ENCODE measurements around the gene PKN3. TPM values are rescaled to one million over a fixed set of nuclear protein-coding genes. Genes with fewer than 3 reads are reported as not detected.

PKN3 gene
- polyA plus RNA-seq, 1 donor, result 8.6 TPM

DNA sequence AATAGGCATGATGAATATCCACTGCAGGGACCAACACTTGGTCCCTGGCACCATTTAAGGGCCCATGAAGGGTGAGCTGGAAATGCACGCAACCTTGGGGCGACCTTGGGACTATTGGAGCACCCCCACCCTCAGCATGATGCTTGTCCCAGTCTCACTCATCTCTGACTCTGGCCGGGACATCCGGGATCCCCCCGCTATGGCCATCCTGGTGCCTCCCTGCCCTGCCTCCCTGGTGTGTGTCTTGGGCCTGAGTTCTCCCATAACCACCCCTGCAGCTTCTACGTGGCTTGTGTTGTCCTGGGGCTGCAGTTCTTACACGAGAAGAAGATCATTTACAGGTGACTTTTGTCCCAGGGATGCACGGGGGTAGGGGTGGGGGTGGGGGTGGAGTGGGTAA lies 15.7 kb downstream of the PKN3 start:
- DNase-seq, result no peak

GRCh38 chr9:128718475-128718874 lies 16.2 kb downstream of the PKN3 start:
- DNase-seq, result no peak

DNA sequence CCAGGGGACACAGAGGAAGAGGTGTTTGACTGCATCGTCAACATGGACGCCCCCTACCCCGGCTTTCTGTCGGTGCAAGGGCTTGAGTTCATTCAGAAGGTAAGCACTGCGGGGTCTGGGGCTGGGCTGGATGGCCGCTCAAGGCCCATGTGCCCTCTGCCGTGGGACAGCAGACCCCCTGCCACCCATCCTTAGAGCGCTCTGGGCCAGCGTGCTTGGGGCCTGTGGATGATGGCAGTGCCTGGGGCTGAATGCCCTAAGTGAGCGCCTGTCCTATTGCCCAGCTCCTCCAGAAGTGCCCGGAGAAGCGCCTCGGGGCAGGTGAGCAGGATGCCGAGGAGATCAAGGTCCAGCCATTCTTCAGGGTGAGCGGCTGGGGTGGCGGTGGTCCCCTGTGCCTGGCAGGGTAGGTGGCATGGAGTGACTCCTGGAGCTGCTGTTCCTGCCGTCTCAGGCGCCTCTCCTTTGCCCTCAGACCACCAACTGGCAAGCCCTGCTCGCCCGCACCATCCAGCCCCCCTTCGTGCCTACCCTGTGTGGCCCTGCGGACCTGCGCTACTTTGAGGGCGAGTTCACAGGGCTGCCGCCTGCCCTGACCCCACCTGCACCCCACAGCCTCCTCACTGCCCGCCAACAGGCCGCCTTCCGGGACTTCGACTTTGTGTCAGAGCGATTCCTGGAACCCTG lies 17.8 kb downstream of the PKN3 start:
- DNase-seq, result no peak

DNA sequence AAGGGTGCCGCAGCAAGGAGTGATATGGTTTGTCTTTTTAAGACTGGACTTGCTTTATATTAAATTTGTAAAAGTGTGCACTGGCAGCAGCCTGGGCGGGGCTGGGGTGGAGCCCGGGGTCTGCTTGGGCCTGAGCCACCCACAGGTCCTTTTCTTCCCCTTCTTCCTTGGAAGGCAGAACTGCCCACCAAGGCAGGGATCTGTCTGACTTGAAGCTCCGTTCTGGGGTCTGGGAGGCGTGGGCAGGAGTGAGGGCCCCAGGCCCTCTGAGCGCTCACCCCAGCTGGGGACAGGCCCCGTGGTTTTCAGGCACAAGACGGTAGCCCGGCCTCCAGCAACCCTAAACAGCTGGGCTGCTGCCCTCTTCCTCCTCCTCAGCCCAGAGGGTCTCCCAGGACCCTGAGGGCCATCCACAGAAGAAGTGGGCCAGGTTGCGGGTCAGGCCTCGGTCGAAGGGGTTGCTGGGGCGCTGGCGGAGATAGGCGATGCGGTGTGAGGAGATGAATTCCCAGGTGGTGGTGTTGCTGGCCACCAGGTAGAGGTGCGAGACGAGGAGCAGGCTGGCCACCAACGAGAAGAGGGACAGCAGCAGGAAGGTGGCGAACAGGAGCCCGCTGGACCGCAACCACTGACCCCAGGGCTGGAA lies 18.7 kb downstream of the PKN3 start:
- no peak for DNase-seq

DNA sequence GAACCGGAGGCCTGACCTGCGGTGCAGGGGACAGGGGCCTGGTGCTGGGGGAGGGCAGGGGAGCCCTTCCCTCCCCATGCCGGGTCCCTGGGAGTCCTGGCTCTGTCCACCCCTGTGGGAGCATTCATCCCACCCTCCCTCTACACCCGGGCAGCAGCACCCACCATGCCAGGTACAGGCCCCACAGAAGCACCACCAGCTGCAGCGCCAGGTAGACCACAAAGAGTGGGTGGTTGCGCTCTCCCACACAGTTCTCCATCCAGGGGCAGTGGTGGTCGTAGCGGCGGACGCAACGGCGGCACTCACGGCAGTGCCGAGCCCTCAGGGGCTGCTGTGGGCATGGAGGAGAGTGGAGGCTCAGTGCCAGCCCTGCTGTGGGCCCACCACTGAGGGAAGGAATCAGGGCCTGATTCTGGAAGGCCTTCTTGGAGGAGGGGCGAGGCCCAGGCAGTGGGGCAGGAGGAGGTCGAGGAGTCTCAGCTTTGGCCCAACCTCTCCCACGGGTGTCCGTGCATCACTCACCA lies 19.2 kb downstream of the PKN3 start:
- DNase-seq, result no peak

- no peak for DNase-seq
Measured at GRCh38 chr9:128722380-128723351, 20.4 kb downstream of the PKN3 start.

GRCh38 chr9:128723352-128723865 lies 21.1 kb downstream of the PKN3 start:
- DNase-seq, result no peak

DNA sequence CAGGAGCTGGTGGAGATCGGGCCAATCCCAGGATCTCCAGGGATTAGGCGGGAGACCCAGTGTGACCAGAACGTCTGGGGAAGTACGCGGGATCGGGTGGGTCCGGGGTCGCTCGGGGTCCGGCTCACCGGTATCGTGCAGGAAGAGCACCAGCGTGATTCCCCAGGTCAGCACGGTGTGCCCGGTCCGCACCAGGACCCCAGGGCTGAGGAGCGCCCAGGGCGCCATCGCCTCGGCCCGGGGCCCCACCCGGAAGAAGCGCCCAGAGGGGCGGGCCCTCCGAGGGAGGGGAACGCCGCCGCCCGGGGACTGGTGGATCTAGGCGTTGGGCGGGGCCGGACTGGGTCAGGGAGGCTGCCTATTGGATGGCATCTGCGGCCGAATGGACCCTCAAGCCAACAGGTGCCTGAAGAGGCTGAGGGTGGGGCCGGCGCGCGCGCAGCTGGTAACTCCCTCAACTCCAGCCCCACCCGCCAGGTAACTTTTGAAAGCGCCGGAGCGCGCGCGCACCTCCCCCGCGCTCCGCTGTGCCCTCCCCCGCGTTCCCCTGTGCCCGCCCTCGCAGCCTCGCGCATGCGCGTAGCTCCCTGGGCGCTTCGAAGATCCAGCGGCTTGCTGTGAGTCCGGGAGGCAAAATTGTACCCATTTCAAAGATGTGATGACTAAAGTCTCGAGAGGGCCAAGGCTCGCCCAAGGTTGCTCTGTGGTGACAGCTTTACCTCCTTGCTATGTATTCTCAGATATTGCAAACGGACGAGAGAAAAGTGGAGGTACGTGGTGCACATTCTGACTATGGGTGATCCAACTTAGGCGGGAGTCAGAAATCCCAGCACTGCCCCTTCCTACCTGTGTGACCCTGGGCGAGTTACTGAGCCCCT lies 21.8 kb downstream of the PKN3 start, which contains the start of gene ZDHHC12:
ZDHHC12 (minus strand) TSS at position 262 of the 878 bp plus-strand sequence; CDS start at position 228, 34 bp downstream.
- DNase-seq, result peak; percentile 78

GRCh38 chr9:128724744-128725211 lies 22.5 kb downstream of the PKN3 start:
- no peak for DNase-seq

- no peak for DNase-seq
Measured at GRCh38 chr9:128727640-128728248, 25.4 kb downstream of the PKN3 start.

- DNase-seq, result no peak
Measured at GRCh38 chr9:128728298-128728697, 26.0 kb downstream of the PKN3 start.

- DNase-seq, result no peak
Measured at GRCh38 chr9:128729302-128729701, 27.0 kb downstream of the PKN3 start.

DNA sequence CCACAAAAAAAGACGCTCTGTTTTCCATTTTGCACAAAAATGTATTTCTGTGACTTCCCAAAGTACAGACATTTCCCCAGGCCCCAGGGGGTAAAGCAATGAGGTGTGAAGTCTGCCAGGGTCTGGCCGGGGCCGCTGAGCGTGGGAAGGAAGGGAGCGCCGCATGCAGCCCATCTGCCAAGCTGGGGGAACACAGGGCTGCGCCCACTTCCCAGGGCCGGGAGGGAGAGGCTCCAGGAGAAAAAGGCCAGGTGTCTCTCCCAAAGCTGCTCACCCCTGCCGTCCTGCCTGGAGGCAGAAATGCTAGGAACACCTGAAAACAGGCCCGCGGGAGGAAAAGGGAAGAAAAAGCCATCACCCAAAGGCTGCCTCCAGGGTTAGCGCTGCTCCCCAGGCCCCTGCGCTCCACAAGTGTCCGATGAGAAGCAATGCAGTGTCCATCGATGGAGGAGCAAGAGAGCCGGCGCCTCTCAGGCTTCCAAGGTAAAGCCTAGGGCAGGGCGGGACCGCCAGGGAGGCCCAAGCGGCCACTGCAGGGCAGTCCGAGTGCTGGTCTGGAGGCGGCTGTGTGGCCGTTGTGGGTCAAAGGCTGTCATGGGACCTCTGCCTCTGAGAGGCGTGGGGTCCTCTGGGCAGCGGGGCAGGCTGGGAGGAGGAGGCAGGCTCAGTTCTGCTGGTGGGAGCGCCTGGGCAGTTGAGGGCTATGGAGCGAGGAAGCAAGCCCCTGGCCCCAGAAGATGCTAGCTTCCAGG lies 27.6 kb downstream of the PKN3 start:
- DNase-seq, result no peak

GRCh38 chr9:128731093-128731492 lies 28.8 kb downstream of the PKN3 start:
- DNase-seq, result no peak

DNA sequence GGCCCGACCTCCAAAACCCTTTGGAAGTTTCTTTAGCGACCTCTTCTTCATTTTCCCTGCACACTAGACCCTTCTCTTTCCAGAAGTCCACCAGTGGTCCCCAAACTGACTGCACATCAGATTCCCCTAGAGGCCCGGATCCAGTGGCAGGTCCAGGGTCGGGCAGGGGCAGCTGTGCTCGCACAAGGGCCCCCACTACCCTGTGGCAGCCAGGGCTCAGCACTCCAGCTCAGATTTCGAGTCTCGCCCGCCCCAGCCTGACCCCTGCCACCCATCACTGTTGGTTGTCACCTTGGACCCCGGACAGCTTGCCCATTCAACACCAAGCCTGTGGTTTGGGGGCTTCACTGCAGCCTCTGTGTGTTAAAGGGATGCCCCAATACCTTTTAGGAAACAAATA lies 29.4 kb downstream of the PKN3 start:
- no peak for DNase-seq

- no peak for DNase-seq
Measured at GRCh38 chr9:128732576-128732975, 30.3 kb downstream of the PKN3 start.

- peak; percentile 41 for DNase-seq
Measured at GRCh38 chr9:128733256-128733655, 31.0 kb downstream of the PKN3 start.

DNA sequence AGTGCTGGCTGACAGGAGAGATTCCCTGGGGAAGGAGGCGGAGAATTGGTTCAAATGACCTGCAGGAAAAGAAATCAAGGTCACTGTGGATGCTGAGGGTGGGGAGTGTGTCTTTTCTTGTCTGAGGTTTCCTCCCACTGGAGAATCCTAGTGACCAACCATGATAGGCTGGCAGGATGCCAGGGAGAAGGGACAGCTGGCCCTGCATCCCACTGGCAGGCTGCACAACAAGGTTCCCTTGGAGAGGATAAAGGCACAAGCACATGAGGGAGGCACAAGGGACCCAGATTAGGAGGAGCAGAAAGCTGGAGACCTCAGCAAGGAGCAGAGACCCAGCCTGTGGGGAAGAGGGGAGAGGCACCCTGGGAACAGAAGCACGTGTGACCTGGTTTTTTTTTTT lies 33.1 kb downstream of the PKN3 start:
- no peak for DNase-seq

- no peak for DNase-seq
Measured at GRCh38 chr9:128742401-128742800, 40.1 kb downstream of the PKN3 start.

- no peak for DNase-seq
Measured at GRCh38 chr9:128743421-128743820, 41.1 kb downstream of the PKN3 start.
